Measurements from ENCODE around the gene PGS1.

Gene PGS1

GRCh38 chr17:78415821-78416711 is 37.6 kb downstream of the PGS1 start:
- no peak for TF ChIP-seq CTCF (IDR thresholded peaks at IDR 0.05; ENCODE audit: low read depth, low read length, missing control alignments)
- no peak for DNase-seq (ENCODE audit: extremely low read depth, low read depth)
- no peak overlapping the region for H3K4me3 ChIP-seq (replicated peaks; ENCODE audit: low read depth, low read length)

GRCh38 chr17:78416791-78417530 is 38.5 kb downstream of the PGS1 start:
- H3K4me3 ChIP-seq (replicated peaks; ENCODE audit: low read depth, low read length): no peak overlapping the region
- TF ChIP-seq CTCF (IDR thresholded peaks at IDR 0.05; ENCODE audit: low read depth, low read length, missing control alignments): no peak
- no peak for DNase-seq (ENCODE audit: extremely low read depth, low read depth)

GRCh38 chr17:78417531-78417909 is 39.1 kb downstream of the PGS1 start:
- no peak for TF ChIP-seq CTCF (IDR thresholded peaks at IDR 0.05; ENCODE audit: low read depth, low read length, missing control alignments)
- DNase-seq (ENCODE audit: extremely low read depth, low read depth): no peak
- no peak overlapping the region for H3K4me3 ChIP-seq (replicated peaks; ENCODE audit: low read depth, low read length)

- TF ChIP-seq CTCF (IDR thresholded peaks at IDR 0.05; ENCODE audit: low read depth, low read length, missing control alignments): no peak
- H3K4me3 ChIP-seq (replicated peaks; ENCODE audit: low read depth, low read length): no peak overlapping the region
- no peak for DNase-seq (ENCODE audit: extremely low read depth, low read depth)
These were observed 40.0 kb downstream of the PGS1 start for GRCh38 chr17:78418326-78419026.

GRCh38 chr17:78419970-78420815 is 41.7 kb downstream of the PGS1 start:
- TF ChIP-seq CTCF (IDR thresholded peaks at IDR 0.05; ENCODE audit: low read depth, low read length, missing control alignments): no peak

GRCh38 chr17:78421084-78421533 is 42.7 kb downstream of the PGS1 start:
- no peak for TF ChIP-seq CTCF (IDR thresholded peaks at IDR 0.05; ENCODE audit: low read depth, low read length, missing control alignments)
- no peak overlapping the region for H3K4me3 ChIP-seq (replicated peaks; ENCODE audit: low read depth, low read length)
- no peak for DNase-seq (ENCODE audit: extremely low read depth, low read depth)

More at GRCh38 chr17:78419970-78420815, 41.7 kb downstream of the PGS1 start:
- no peak for DNase-seq (ENCODE audit: extremely low read depth, low read depth)
- H3K4me3 ChIP-seq (replicated peaks; ENCODE audit: low read depth, low read length): no peak overlapping the region
